T-helper 1 cell treated with Interleukin-12 subunit alpha and Interleukin-12 subunit beta and Interleukin-4 antibody, amounts not matched to agents 30 μg/mL and 1 μg/mL, for 36 hours (primary cell): ENCODE data around the gene YJEFN3.

Experiments used
- H3K27ac Mint-ChIP-seq: one replicate; pipeline ENCODE4 v1.8.0; 2021; ENCODE audit warnings: mild to moderate bottlenecking, mixed read lengths
- H3K27me3 Mint-ChIP-seq: one replicate; pipeline ENCODE4 v1.8.0; 2021; ENCODE audit warnings: low read depth, mixed read lengths
- H3K36me3 Mint-ChIP-seq: one replicate; pipeline ENCODE4 v1.8.0; 2021; ENCODE audit warnings: low read depth, mixed read lengths
- H3K4me1 Mint-ChIP-seq: one replicate; pipeline ENCODE4 v1.8.0; 2021; ENCODE audit warnings: low read depth, mixed read lengths
- H3K4me3 Mint-ChIP-seq: one replicate; pipeline ENCODE4 v1.8.0; 2021; ENCODE audit warnings: mild to moderate bottlenecking, moderate library complexity, mixed read lengths
- H3K9me3 Mint-ChIP-seq: one replicate; pipeline ENCODE4 v1.8.0; 2021; ENCODE audit warnings: mixed read lengths

YJEFN3 gene

GRCh38 chr19:19544954-19545591, 16.4 kb downstream of the YJEFN3 start:
- no peaks in the 10 kb centered on the region for H3K36me3 Mint-ChIP-seq
- H3K27me3 Mint-ChIP-seq: no peaks in the 10 kb centered on the region
- no peak overlapping the region for H3K4me3 Mint-ChIP-seq
- H3K9me3 Mint-ChIP-seq: no peaks in the 10 kb centered on the region
- H3K4me1 Mint-ChIP-seq: peaks cover 9% of the 10 kb centered on the region
- no peak overlapping the region for H3K27ac Mint-ChIP-seq

- Mint-ChIP-seq H3K9me3 (no peaks in the 10 kb centered on the region), H3K4me3 (no peak overlapping the region), H3K27ac (no peak overlapping the region), H3K27me3 (no peaks in the 10 kb centered on the region), H3K36me3 (no peaks in the 10 kb centered on the region), H3K4me1 (peaks cover 7% of the 10 kb centered on the region)
These were observed 17.0 kb downstream of the YJEFN3 start for GRCh38 chr19:19545707-19546106.

GRCh38 chr19:19546751-19547162, 18.0 kb downstream of the YJEFN3 start:
- H3K27ac Mint-ChIP-seq: no peak overlapping the region
- peaks cover 3% of the 10 kb centered on the region for H3K4me1 Mint-ChIP-seq
- H3K36me3 Mint-ChIP-seq: no peaks in the 10 kb centered on the region
- no peak overlapping the region for H3K4me3 Mint-ChIP-seq
- H3K27me3 Mint-ChIP-seq: no peaks in the 10 kb centered on the region
- H3K9me3 Mint-ChIP-seq: no peaks in the 10 kb centered on the region

GRCh38 chr19:19547674-19548336, 19.1 kb downstream of the YJEFN3 start:
- Mint-ChIP-seq H3K27ac (no peak overlapping the region), H3K36me3 (no peaks in the 10 kb centered on the region), H3K4me1 (no peaks in the 10 kb centered on the region), H3K9me3 (no peaks in the 10 kb centered on the region), H3K4me3 (no peak overlapping the region), H3K27me3 (no peaks in the 10 kb centered on the region)

GRCh38 chr19:19548915-19549759, 20.4 kb downstream of the YJEFN3 start:
- Mint-ChIP-seq H3K4me3 (no peak overlapping the region), H3K27me3 (no peaks in the 10 kb centered on the region), H3K9me3 (no peaks in the 10 kb centered on the region), H3K4me1 (no peaks in the 10 kb centered on the region), H3K36me3 (no peaks in the 10 kb centered on the region), H3K27ac (peak overlapping the region; percentile 45)

- Mint-ChIP-seq H3K36me3 (no peaks in the 10 kb centered on the region), H3K9me3 (no peaks in the 10 kb centered on the region), H3K4me3 (no peak overlapping the region), H3K27me3 (no peaks in the 10 kb centered on the region), H3K4me1 (peaks cover 3% of the 10 kb centered on the region), H3K27ac (no peak overlapping the region)
These were observed 21.2 kb downstream of the YJEFN3 start for GRCh38 chr19:19549804-19550464.

GRCh38 chr19:19550485-19550929, 21.8 kb downstream of the YJEFN3 start:
- H3K4me1 Mint-ChIP-seq: peaks cover 3% of the 10 kb centered on the region
- no peaks in the 10 kb centered on the region for H3K36me3 Mint-ChIP-seq
- no peaks in the 10 kb centered on the region for H3K27me3 Mint-ChIP-seq
- H3K27ac Mint-ChIP-seq: no peak overlapping the region
- no peak overlapping the region for H3K4me3 Mint-ChIP-seq
- no peaks in the 10 kb centered on the region for H3K9me3 Mint-ChIP-seq

GRCh38 chr19:19550972-19551852, 22.5 kb downstream of the YJEFN3 start:
- H3K27ac Mint-ChIP-seq: no peak overlapping the region
- H3K4me1 Mint-ChIP-seq: peaks cover 3% of the 10 kb centered on the region
- no peaks in the 10 kb centered on the region for H3K9me3 Mint-ChIP-seq
- H3K4me3 Mint-ChIP-seq: no peak overlapping the region
- H3K36me3 Mint-ChIP-seq: no peaks in the 10 kb centered on the region
- H3K27me3 Mint-ChIP-seq: no peaks in the 10 kb centered on the region

- Mint-ChIP-seq H3K4me3 (no peak overlapping the region), H3K27ac (no peak overlapping the region), H3K4me1 (peaks cover 3% of the 10 kb centered on the region), H3K36me3 (no peaks in the 10 kb centered on the region), H3K9me3 (no peaks in the 10 kb centered on the region), H3K27me3 (no peaks in the 10 kb centered on the region)
These were observed 23.1 kb downstream of the YJEFN3 start for GRCh38 chr19:19551853-19552192.

- Mint-ChIP-seq H3K9me3 (no peaks in the 10 kb centered on the region), H3K27ac (no peak overlapping the region), H3K4me3 (no peak overlapping the region), H3K36me3 (no peaks in the 10 kb centered on the region), H3K4me1 (peaks cover 3% of the 10 kb centered on the region), H3K27me3 (no peaks in the 10 kb centered on the region)
These were observed 24.1 kb downstream of the YJEFN3 start for GRCh38 chr19:19552798-19553197.

- H3K4me3 Mint-ChIP-seq: no peak overlapping the region
These were observed 25.0 kb downstream of the YJEFN3 start for GRCh38 chr19:19553670-19554069.

GRCh38 chr19:19554074-19555023, 25.6 kb downstream of the YJEFN3 start:
- Mint-ChIP-seq H3K27me3 (no peaks in the 10 kb centered on the region), H3K9me3 (no peaks in the 10 kb centered on the region), H3K4me3 (no peak overlapping the region), H3K4me1 (peaks cover 7% of the 10 kb centered on the region), H3K36me3 (peaks cover 8% of the 10 kb centered on the region), H3K27ac (no peak overlapping the region)

More at GRCh38 chr19:19553670-19554069, 25.0 kb downstream of the YJEFN3 start:
- H3K4me1 Mint-ChIP-seq: peaks cover 3% of the 10 kb centered on the region
- no peaks in the 10 kb centered on the region for H3K27me3 Mint-ChIP-seq
- H3K9me3 Mint-ChIP-seq: no peaks in the 10 kb centered on the region
- H3K36me3 Mint-ChIP-seq: peaks cover 3% of the 10 kb centered on the region
- H3K27ac Mint-ChIP-seq: no peak overlapping the region

- peaks cover 28% of the 10 kb centered on the region for H3K36me3 Mint-ChIP-seq
- no peaks in the 10 kb centered on the region for H3K27me3 Mint-ChIP-seq
- peaks cover 8% of the 10 kb centered on the region for H3K4me1 Mint-ChIP-seq
- no peak overlapping the region for H3K27ac Mint-ChIP-seq
- no peak overlapping the region for H3K4me3 Mint-ChIP-seq
- H3K9me3 Mint-ChIP-seq: no peaks in the 10 kb centered on the region
These were observed 29.3 kb downstream of the YJEFN3 start for GRCh38 chr19:19558055-19558454.
